Body of pancreas (tissue), 4 donors: ENCODE data around the gene ZNF771.

Experiments
- POLR2A ChIP-seq, 3 donors: fragments of 450-650 bp; IDR thresholded peaks; one replicate each; pipeline ENCODE4 v1.6.1; 2016; ENCODE audit warnings: antibody characterized with exemption in 3 of 3, mild to moderate bottlenecking in 2 of 3
- TF ChIP-seq, protein P1 (sequence below), 7 experiments: fragments of 450-650 bp in 4 of 7; fragments of 200-600 bp in 3 of 7; sonication (generic) in 3 of 7; IDR thresholded peaks; one replicate each; pipeline ENCODE4 v1.5.1; 2016 to 2019; ENCODE audit warnings: antibody characterized with exemption in 7 of 7

DNA sequence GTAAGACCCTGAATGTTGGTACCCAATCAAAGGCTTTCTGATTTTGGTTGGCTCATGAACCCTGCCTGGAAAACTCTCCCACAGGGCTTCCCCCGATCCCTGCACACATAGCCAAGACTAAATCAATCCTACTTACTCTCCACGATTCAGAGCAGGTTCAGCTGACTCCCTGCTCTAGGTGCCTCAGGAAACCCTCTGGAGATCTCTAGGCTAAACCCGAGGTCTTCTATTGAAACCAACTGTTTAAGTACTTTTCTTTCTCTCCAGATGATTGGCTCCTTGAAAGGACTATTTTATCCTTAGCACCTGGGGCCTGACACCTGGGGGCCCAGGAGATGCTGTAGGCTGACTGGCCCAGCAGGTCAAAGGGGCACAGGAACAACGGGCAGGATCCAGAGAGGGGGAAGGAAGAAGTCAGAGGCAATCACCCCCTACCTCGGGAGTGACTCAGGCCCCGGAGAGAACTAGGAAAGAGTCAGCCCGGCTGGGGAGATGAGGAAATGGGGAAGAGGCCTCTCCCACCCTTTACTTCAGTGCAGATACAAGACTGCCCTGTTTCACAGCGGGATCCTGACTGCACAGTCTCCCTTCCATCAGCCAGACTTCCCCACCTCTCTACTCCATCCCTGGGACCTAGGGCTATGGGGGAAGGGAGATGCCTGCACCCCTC is 39.1 kb upstream of the ZNF771 start:
- TF ChIP-seq, protein P1, sequence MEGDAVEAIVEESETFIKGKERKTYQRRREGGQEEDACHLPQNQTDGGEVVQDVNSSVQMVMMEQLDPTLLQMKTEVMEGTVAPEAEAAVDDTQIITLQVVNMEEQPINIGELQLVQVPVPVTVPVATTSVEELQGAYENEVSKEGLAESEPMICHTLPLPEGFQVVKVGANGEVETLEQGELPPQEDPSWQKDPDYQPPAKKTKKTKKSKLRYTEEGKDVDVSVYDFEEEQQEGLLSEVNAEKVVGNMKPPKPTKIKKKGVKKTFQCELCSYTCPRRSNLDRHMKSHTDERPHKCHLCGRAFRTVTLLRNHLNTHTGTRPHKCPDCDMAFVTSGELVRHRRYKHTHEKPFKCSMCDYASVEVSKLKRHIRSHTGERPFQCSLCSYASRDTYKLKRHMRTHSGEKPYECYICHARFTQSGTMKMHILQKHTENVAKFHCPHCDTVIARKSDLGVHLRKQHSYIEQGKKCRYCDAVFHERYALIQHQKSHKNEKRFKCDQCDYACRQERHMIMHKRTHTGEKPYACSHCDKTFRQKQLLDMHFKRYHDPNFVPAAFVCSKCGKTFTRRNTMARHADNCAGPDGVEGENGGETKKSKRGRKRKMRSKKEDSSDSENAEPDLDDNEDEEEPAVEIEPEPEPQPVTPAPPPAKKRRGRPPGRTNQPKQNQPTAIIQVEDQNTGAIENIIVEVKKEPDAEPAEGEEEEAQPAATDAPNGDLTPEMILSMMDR (IDR thresholded peaks at IDR 0.05) = no peak
- peak in 2 of 3 donors; percentile 13 to 15 for TF ChIP-seq POLR2A (IDR thresholded peaks at IDR 0.05)
